ENCODE results near the gene TMEM45B. TPM values are rescaled to one million over a fixed set of nuclear protein-coding genes. Genes with fewer than 3 reads are reported as not detected.
"Not testable (repeated sequence)": the region's sequence is repeated elsewhere in the genome, so short reads cannot be mapped to it uniquely, and the experiment has no call there.

TMEM45B gene
- total and polyA plus RNA-seq, 3 experiments from 2014 or later: 0.44 to 1.6 (median 0.58) TPM

GRCh38 chr11:129813231-129813791 lies 2.3 kb upstream of the TMEM45B start:
- peak overlapping the region; percentile 73 to 88 (median 79) for H3K4me3 Mint-ChIP-seq
- ChIA-PET POLR2A (interaction anchor here (2.1 to 3.7 kb wide), 2 partner anchors 41 to 189 kb away, joined by 6 to 16 read pairs; partner anchors contain the start of gene PRDM10), CTCF (interaction anchor here (1.3 to 2.4 kb wide), 2 partner anchors 10 to 319 kb away, joined by 3 to 7 read pairs; no protein-coding TSS in a partner anchor)
- Histone ChIP-seq H3K4me3 (ENCODE audit: low read length) (no peak overlapping the region), H3K36me3 (ENCODE audit: insufficient read depth, low read length) (no peaks in the 10 kb centered on the region), H3K27ac (ENCODE audit: low read depth, low read length) (no peak overlapping the region), H3K9me3 (ENCODE audit: low read length) (no peaks in the 10 kb centered on the region), H3K4me1 (ENCODE audit: insufficient read depth, low read length) (peaks cover 21% of the 10 kb centered on the region), H3K27me3 (ENCODE audit: insufficient read depth, low read length, poor library complexity, severe bottlenecking) (no peaks in the 10 kb centered on the region)
- peaks cover 25 to 47% of the 10 kb centered on the region in 2 donors for H3K27me3 Mint-ChIP-seq
- H3K27ac Mint-ChIP-seq: peak overlapping the region in 1 of 8 donors; percentile 85
- peaks cover 0 to 17% (median 13%) of the 10 kb centered on the region in 5 donors for H3K9me3 Mint-ChIP-seq
- peaks cover 27 to 40% (median 33%) of the 10 kb centered on the region in 3 donors for H3K4me1 Mint-ChIP-seq
- H3K36me3 Mint-ChIP-seq: no peaks in the 10 kb centered on the region
- no peak for DNase-seq

GRCh38 chr11:129814244-129815014 lies 1.2 kb upstream of the TMEM45B start:
- CTCF ChIA-PET: interaction anchor here (1.3 to 2.4 kb wide), 2 partner anchors 12 to 318 kb away, joined by 3 to 7 read pairs; no protein-coding TSS in a partner anchor
- Histone ChIP-seq H3K4me3 (ENCODE audit: low read length) (peak overlapping the region; percentile 42), H3K9me3 (ENCODE audit: low read length) (no peaks in the 10 kb centered on the region), H3K27me3 (ENCODE audit: insufficient read depth, low read length, poor library complexity, severe bottlenecking) (no peaks in the 10 kb centered on the region), H3K36me3 (ENCODE audit: insufficient read depth, low read length) (no peaks in the 10 kb centered on the region), H3K4me1 (ENCODE audit: insufficient read depth, low read length) (peaks cover 21% of the 10 kb centered on the region), H3K27ac (ENCODE audit: low read depth, low read length) (no peak overlapping the region)
- H3K27ac Mint-ChIP-seq: peak overlapping the region; percentile 63 to 87 (median 78)
- H3K4me3 Mint-ChIP-seq: peak overlapping the region; percentile 73 to 88 (median 79)
- H3K27me3 Mint-ChIP-seq: peaks cover 25 to 58% of the 10 kb centered on the region in 2 donors
- DNase-seq: peak; percentile 11 to 79 (median 67)
- POLR2A ChIA-PET: interaction anchor here (1.3 to 3.7 kb wide), 3 partner anchors 40 to 188 kb away, joined by 3 to 16 read pairs (median 6); partner anchors contain the start of gene PRDM10
- peaks cover 0 to 15% (median 11%) of the 10 kb centered on the region in 5 donors for H3K9me3 Mint-ChIP-seq
- peaks cover 27 to 41% (median 33%) of the 10 kb centered on the region in 3 donors for H3K4me1 Mint-ChIP-seq
- no peaks in the 10 kb centered on the region for H3K36me3 Mint-ChIP-seq

DNA sequence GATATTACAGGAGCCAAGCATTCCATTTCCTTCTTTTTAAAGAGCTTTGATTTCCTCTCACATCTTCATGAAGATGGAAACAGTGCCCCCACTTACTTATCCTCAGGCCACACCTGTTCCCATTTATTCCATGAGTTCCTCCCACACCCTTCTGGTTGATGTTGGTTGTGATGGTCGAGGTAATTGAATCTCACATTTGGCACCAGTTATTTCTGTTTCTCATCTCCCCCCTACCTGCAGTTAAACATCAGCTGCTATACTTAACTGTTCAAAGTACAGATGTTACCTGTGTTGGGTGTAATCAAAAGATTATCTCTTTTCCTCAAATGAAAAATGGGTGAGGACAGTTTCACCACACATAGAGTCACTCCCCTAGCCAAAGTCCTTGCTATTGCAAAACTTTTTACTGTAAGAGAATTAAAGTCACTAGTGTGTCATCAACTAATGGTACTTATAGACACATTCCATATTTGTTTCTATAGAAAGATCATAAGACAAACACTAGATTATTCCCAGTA lies 1.9 kb downstream of the TMEM45B start:
- Mint-ChIP-seq H3K4me1 (peaks cover 27 to 33% (median 33%) of the 10 kb centered on the region in 3 donors), H3K4me3 (no peak overlapping the region), H3K9me3 (peaks cover 0 to 15% (median 10%) of the 10 kb centered on the region in 5 donors), H3K27me3 (peaks cover 27 to 66% of the 10 kb centered on the region in 2 donors), H3K36me3 (no peaks in the 10 kb centered on the region), H3K27ac (no peak overlapping the region)
- H3K4me1 ChIP-seq (ENCODE audit: insufficient read depth, low read length): peaks cover 21% of the 10 kb centered on the region
- DNase-seq: no peak
- POLR2A ChIA-PET: no interaction called here
- H3K4me3 ChIP-seq (ENCODE audit: low read length): no peak overlapping the region
- H3K27ac ChIP-seq (ENCODE audit: low read depth, low read length): no peak overlapping the region
- H3K27me3 ChIP-seq (ENCODE audit: insufficient read depth, low read length, poor library complexity, severe bottlenecking): no peaks in the 10 kb centered on the region
- CTCF ChIA-PET: interaction anchor here (1.3 kb wide), 1 partner anchor 36 kb away, joined by 3 read pairs; no protein-coding TSS in a partner anchor
- H3K36me3 ChIP-seq (ENCODE audit: insufficient read depth, low read length): no peaks in the 10 kb centered on the region
- H3K9me3 ChIP-seq (ENCODE audit: low read length): no peaks in the 10 kb centered on the region

GRCh38 chr11:129818236-129818635 lies 2.6 kb downstream of the TMEM45B start:
- POLR2A ChIA-PET; H3K4me3 Mint-ChIP-seq; CTCF ChIA-PET; H3K27ac ChIP-seq (ENCODE audit: low read depth, low read length); H3K9me3 ChIP-seq (ENCODE audit: low read length); H3K27ac Mint-ChIP-seq; DNase-seq; H3K27me3 ChIP-seq (ENCODE audit: insufficient read depth, low read length, poor library complexity, severe bottlenecking); H3K4me3 ChIP-seq (ENCODE audit: low read length); H3K36me3 Mint-ChIP-seq; H3K36me3 ChIP-seq (ENCODE audit: insufficient read depth, low read length): not testable (repeated sequence)
- Mint-ChIP-seq H3K27me3 (peaks cover 25 to 65% of the 10 kb centered on the region in 2 donors), H3K9me3 (peaks cover 0 to 15% (median 10%) of the 10 kb centered on the region in 5 donors), H3K4me1 (peaks cover 26 to 33% (median 32%) of the 10 kb centered on the region in 3 donors)
- peaks cover 21% of the 10 kb centered on the region for H3K4me1 ChIP-seq (ENCODE audit: insufficient read depth, low read length)

DNA sequence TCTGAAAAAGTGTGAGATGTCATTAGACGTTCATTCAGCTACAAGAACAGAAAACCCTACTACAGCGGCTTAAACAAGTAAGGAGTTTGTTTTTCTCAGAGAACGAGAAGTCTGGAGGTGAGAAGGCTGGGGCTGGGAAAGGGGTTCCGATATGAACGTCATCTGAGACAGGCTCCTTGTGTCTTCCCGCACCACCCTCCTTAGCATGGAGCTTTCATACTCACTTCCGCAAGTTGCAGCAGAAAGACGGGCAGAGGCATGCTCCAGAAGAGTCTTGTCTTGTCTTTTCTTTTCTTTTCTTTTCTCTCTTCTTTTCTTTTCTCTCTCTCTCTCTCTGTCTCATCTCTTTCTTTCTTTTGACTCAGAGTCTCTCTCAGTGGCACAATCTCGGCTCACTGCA lies 3.6 kb downstream of the TMEM45B start:
- no peak overlapping the region for H3K4me3 Mint-ChIP-seq
- ChIA-PET POLR2A (no interaction called here), CTCF (no interaction called here)
- Histone ChIP-seq H3K9me3 (ENCODE audit: low read length) (no peaks in the 10 kb centered on the region), H3K36me3 (ENCODE audit: insufficient read depth, low read length) (no peaks in the 10 kb centered on the region), H3K27ac (ENCODE audit: low read depth, low read length) (no peak overlapping the region), H3K4me3 (ENCODE audit: low read length) (no peak overlapping the region), H3K27me3 (ENCODE audit: insufficient read depth, low read length, poor library complexity, severe bottlenecking) (no peaks in the 10 kb centered on the region), H3K4me1 (ENCODE audit: insufficient read depth, low read length) (peaks cover 11% of the 10 kb centered on the region)
- no peaks in the 10 kb centered on the region for H3K36me3 Mint-ChIP-seq
- no peak overlapping the region for H3K27ac Mint-ChIP-seq
- peaks cover 24 to 62% of the 10 kb centered on the region in 2 donors for H3K27me3 Mint-ChIP-seq
- DNase-seq: no peak
- H3K9me3 Mint-ChIP-seq: peaks cover 0 to 10% (median 8%) of the 10 kb centered on the region in 5 donors
- peaks cover 16 to 23% (median 22%) of the 10 kb centered on the region in 3 donors for H3K4me1 Mint-ChIP-seq

GRCh38 chr11:129820228-129820627 lies 4.6 kb downstream of the TMEM45B start:
- H3K36me3 Mint-ChIP-seq; H3K4me3 Mint-ChIP-seq; H3K27ac Mint-ChIP-seq; H3K4me1 ChIP-seq (ENCODE audit: insufficient read depth, low read length); H3K9me3 ChIP-seq (ENCODE audit: low read length); H3K36me3 ChIP-seq (ENCODE audit: insufficient read depth, low read length); H3K9me3 Mint-ChIP-seq; POLR2A ChIA-PET; H3K27me3 ChIP-seq (ENCODE audit: insufficient read depth, low read length, poor library complexity, severe bottlenecking); H3K27ac ChIP-seq (ENCODE audit: low read depth, low read length); CTCF ChIA-PET; DNase-seq; H3K4me3 ChIP-seq (ENCODE audit: low read length): not testable (repeated sequence)
- Mint-ChIP-seq H3K27me3 (peaks cover 16 to 56% of the 10 kb centered on the region in 2 donors), H3K4me1 (peaks cover 8 to 13% (median 12%) of the 10 kb centered on the region in 3 donors)

GRCh38 chr11:129823281-129823680 lies 7.6 kb downstream of the TMEM45B start:
- CTCF ChIA-PET; H3K27ac ChIP-seq (ENCODE audit: low read depth, low read length); H3K27me3 ChIP-seq (ENCODE audit: insufficient read depth, low read length, poor library complexity, severe bottlenecking); DNase-seq; H3K9me3 Mint-ChIP-seq; H3K36me3 ChIP-seq (ENCODE audit: insufficient read depth, low read length); H3K36me3 Mint-ChIP-seq; H3K4me3 ChIP-seq (ENCODE audit: low read length); H3K4me3 Mint-ChIP-seq; H3K27ac Mint-ChIP-seq; H3K9me3 ChIP-seq (ENCODE audit: low read length); H3K4me1 ChIP-seq (ENCODE audit: insufficient read depth, low read length); H3K4me1 Mint-ChIP-seq: not testable (repeated sequence)
- POLR2A ChIA-PET: interaction anchor here (0.7 kb wide), 1 partner anchor 1212 kb away, joined by 3 read pairs; no protein-coding TSS in a partner anchor
- peaks cover 5 to 41% of the 10 kb centered on the region in 2 donors for H3K27me3 Mint-ChIP-seq

- H3K9me3 ChIP-seq (ENCODE audit: low read length); H3K9me3 Mint-ChIP-seq; DNase-seq; H3K4me3 ChIP-seq (ENCODE audit: low read length); H3K36me3 Mint-ChIP-seq; H3K27me3 ChIP-seq (ENCODE audit: insufficient read depth, low read length, poor library complexity, severe bottlenecking); H3K36me3 ChIP-seq (ENCODE audit: insufficient read depth, low read length); POLR2A ChIA-PET; H3K27ac ChIP-seq (ENCODE audit: low read depth, low read length); CTCF ChIA-PET; H3K27ac Mint-ChIP-seq; H3K4me1 ChIP-seq (ENCODE audit: insufficient read depth, low read length); H3K4me3 Mint-ChIP-seq: not testable (repeated sequence)
- H3K27me3 Mint-ChIP-seq: peaks cover 5 to 36% of the 10 kb centered on the region in 2 donors
- H3K4me1 Mint-ChIP-seq: peaks cover 5 to 10% (median 6%) of the 10 kb centered on the region in 3 donors
These were observed 8.2 kb downstream of the TMEM45B start for GRCh38 chr11:129823799-129824198.

All from CD8-positive, alpha-beta memory T cell (primary cell).